IMR-90 (cell line): ENCODE data around the gene RPAP2. TPM values are rescaled to one million over a fixed set of nuclear protein-coding genes. Genes with fewer than 3 reads are reported as not detected.

Source experiments
- ATAC-seq: fragments of 200-7000 bp; cut with Tn5 transposase; 2 replicates; pipeline ENCODE4 v1.9.1; 2020; ENCODE audit warnings: low read depth, mild to moderate bottlenecking, moderate library complexity
- BruUV-seq: library from RNA; stranded (reverse); fragments of 400-500 nt; replicated peaks from 2 replicates; lab custom pipeline; 2021; lab: Mats Ljungman, UMichigan
- CTCF ChIA-PET: fragments of 300-600 bp; formaldehyde crosslinking; extraction: SDS; loops from one replicate; lab custom pipeline; 2021; ENCODE audit warnings: antibody characterized with exemption; lab: Yijun Ruan, JAX
- POLR2A ChIA-PET: fragments of 300-600 bp; sonication (Branson Sonifier 250); formaldehyde crosslinking; loops from one replicate; lab custom pipeline; 2022; ENCODE audit warnings: antibody characterized with exemption; ENCODE audit not compliant: unreplicated experiment; lab: Charles Lee
- DNase-seq: peaks from one replicate; pipeline ENCODE4 v3.0.0; 2013
- H2AFZ ChIP-seq: replicated peaks from 2 replicates; pipeline ENCODE3; 2013; ENCODE audit warnings: low read length, mild to moderate bottlenecking; ENCODE audit not compliant: poor library complexity
- H2AK5ac ChIP-seq: 2 replicates; pipeline ENCODE4 v1.6.1; 2013; ENCODE audit warnings: low read depth, low read length, inconsistent platforms
- H2AK9ac ChIP-seq: replicated peaks from 2 replicates; pipeline ENCODE3; 2013; ENCODE audit warnings: mild to moderate bottlenecking, low read depth, low read length, moderate library complexity; ENCODE audit not compliant: poor library complexity
- H2BK120ac ChIP-seq: 2 replicates; pipeline ENCODE4 v1.6.1; 2013; ENCODE audit warnings: low read depth, low read length, inconsistent platforms
- H2BK15ac ChIP-seq: 3 replicates; pipeline ENCODE4 v1.6.1; 2013; ENCODE audit warnings: low read depth, low read length, inconsistent platforms
- H2BK20ac ChIP-seq: 2 replicates; pipeline ENCODE4 v1.6.1; 2013; ENCODE audit warnings: low read depth, mild to moderate bottlenecking, inconsistent platforms, low read length, moderate library complexity
- H2BK5ac ChIP-seq: 2 replicates; pipeline ENCODE4 v1.6.1; 2013; ENCODE audit warnings: mild to moderate bottlenecking, low read depth, low read length, inconsistent platforms; ENCODE audit not compliant: poor library complexity, severe bottlenecking
- H3K14ac ChIP-seq: replicated peaks from 2 replicates; pipeline ENCODE4 v1.6.1; 2013; ENCODE audit warnings: low read depth, low read length, inconsistent platforms
- H3K18ac ChIP-seq: 2 replicates; pipeline ENCODE4 v1.6.1; 2013; ENCODE audit warnings: low read depth, low read length, control low read depth
- H3K23ac ChIP-seq: 2 replicates; pipeline ENCODE4 v1.6.1; 2013; ENCODE audit warnings: low read depth, low read length, inconsistent platforms
- H3K27ac ChIP-seq: 2 replicates; pipeline ENCODE4 v1.5.1; 2013; ENCODE audit warnings: mild to moderate bottlenecking, control low read depth, low read length; ENCODE audit not compliant: insufficient read depth
- H3K27me3 ChIP-seq: 2 replicates; pipeline ENCODE4 v1.6.1; 2013; ENCODE audit warnings: low read length; ENCODE audit not compliant: control insufficient read depth, insufficient read depth
- H3K36me3 ChIP-seq: 2 replicates; pipeline ENCODE4 v1.6.1; 2013; ENCODE audit warnings: low read length, mixed read lengths; ENCODE audit not compliant: control insufficient read depth, insufficient read depth
- H3K4ac ChIP-seq: 2 replicates; pipeline ENCODE4 v1.6.1; 2013; ENCODE audit warnings: low read depth, low read length, inconsistent platforms
- H3K4me1 ChIP-seq: 2 replicates; pipeline ENCODE4 v1.6.1; 2013; ENCODE audit warnings: low read length, mixed read lengths; ENCODE audit not compliant: control insufficient read depth, insufficient read depth
- H3K4me2 ChIP-seq: 2 replicates; pipeline ENCODE4 v1.6.1; 2013; ENCODE audit warnings: low read depth, mild to moderate bottlenecking, control low read depth, low read length, moderate library complexity
- H3K4me3 ChIP-seq: 2 replicates; pipeline ENCODE4 v1.5.1; 2013; ENCODE audit warnings: low read depth, mild to moderate bottlenecking, control low read depth, low read length, moderate library complexity; ENCODE audit not compliant: insufficient read depth
- H3K56ac ChIP-seq: 2 replicates; pipeline ENCODE4 v1.6.1; 2013; ENCODE audit warnings: low read length, inconsistent platforms; ENCODE audit not compliant: insufficient read depth; ENCODE audit errors: extremely low read depth
- H3K79me1 ChIP-seq, 2 experiments: 2 replicates each; pipeline ENCODE4 v1.6.1; 2013; ENCODE audit warnings: low read length in 2 of 2, inconsistent platforms in 1 of 2, low read depth in 1 of 2
- H3K9ac ChIP-seq: 2 replicates; pipeline ENCODE4 v1.6.1; 2013; ENCODE audit warnings: low read depth, low read length, control low read depth
- H3K9me1 ChIP-seq: 2 replicates; pipeline ENCODE4 v1.6.1; 2013; ENCODE audit warnings: low read length, inconsistent platforms; ENCODE audit not compliant: insufficient read depth
- H3K9me3 ChIP-seq: 2 replicates; pipeline ENCODE4 v1.6.1; 2013; ENCODE audit warnings: low read length; ENCODE audit not compliant: control insufficient read depth, insufficient read depth
- H4K20me1 ChIP-seq: 2 replicates; pipeline ENCODE4 v1.6.1; 2013; ENCODE audit warnings: low read length, inconsistent platforms; ENCODE audit not compliant: insufficient read depth
- H4K5ac ChIP-seq: 2 replicates; pipeline ENCODE4 v1.6.1; 2013; ENCODE audit warnings: mild to moderate bottlenecking, low read depth, low read length, control low read depth
- H4K8ac ChIP-seq, 2 experiments: 2 replicates each; pipeline ENCODE4 v1.6.1; 2013; ENCODE audit warnings: low read depth in 2 of 2, low read length in 2 of 2, control low read depth in 1 of 2, inconsistent platforms in 1 of 2
- H4K91ac ChIP-seq: 2 replicates; pipeline ENCODE4 v1.6.1; 2013; ENCODE audit warnings: low read depth, low read length, inconsistent platforms; ENCODE audit not compliant: insufficient read depth
- BHLHE40 ChIP-seq: fragments of 150-350 bp; IDR thresholded peaks from 2 replicates; pipeline ENCODE4 v1.6.1; 2016; ENCODE audit warnings: mild to moderate bottlenecking, low read depth, low read length
- WGBS, 2 experiments: methylation state at CpG; one replicate each; pipeline versions ENCODE4 v1.1.5 to v1.1.7; 2013; ENCODE audit warnings: missing lambda C conversion rate in 2 of 2; ENCODE audit not compliant: insufficient read length in 1 of 2; ENCODE audit errors: extremely low coverage in 2 of 2; 5-methylcytosine and 5-hydroxymethylcytosine counted together
- dilution Hi-C: fragments of 300-500 bp; cut with HindIII; formaldehyde crosslinking; loops from one replicate; pipeline ENCODE4 v1.14.3; 2018; ENCODE audit warnings: low sequenced_read_pairs; ENCODE audit not compliant: unreplicated experiment
- in situ Hi-C: fragments of 300-500 bp; cut with MboI; formaldehyde crosslinking; loops from 3 replicates; pipeline ENCODE4 v1.14.3; 2019; ENCODE audit warnings: low sequenced_read_pairs, inconsistent platforms, mixed read lengths
- intact Hi-C: fragments of 100-400 bp; cut with micrococcal nuclease; formaldehyde crosslinking; loops from 2 replicates; pipeline ENCODE4 v1.10.0; 2022
- polyA plus RNA-seq, 3 experiments: library from polyadenylated mRNA; depleted of rRNA; stranded (reverse); fragments of >200 nt; gene quantifications; 2 replicates each; pipeline ENCODE4 v1.2.3, GENCODE V29; 2012; ENCODE audit warnings: low replicate concordance in 1 of 3
- total RNA-seq: library from RNA; depleted of rRNA; stranded (reverse); fragments of >200 nt; gene quantifications from 2 replicates; pipeline ENCODE4 v1.2.3, GENCODE V29; 2012

Gene RPAP2
- total and polyA plus RNA-seq, 2 of the 4 experiments (the other 2 are of a cell fraction): 7.1 to 13.6 TPM

DNA sequence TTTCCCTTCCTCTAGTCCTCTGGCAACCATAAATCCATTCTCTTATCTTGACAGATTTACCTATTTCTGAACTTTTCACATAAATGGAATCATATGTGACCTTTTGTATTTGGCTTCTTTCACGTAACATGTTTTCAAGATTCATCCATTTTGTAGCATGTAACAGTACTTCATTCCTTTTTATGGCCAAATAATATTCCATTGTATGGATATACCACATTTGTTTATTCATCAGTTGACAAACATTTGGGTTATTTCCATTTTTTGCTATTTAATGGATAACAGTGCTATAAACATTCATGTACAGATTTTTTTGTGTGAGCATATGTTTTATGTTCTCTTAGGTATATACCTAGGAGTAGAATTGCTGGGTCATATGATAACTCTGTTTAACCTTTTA is 54.0 kb downstream of the RPAP2 start:
- BruUV-seq: no TSS peak
- no peak overlapping the region for H3K4me3 ChIP-seq
- H3K18ac ChIP-seq: no peak overlapping the region
- in situ Hi-C loops: no loop called here
- no peaks in the 10 kb centered on the region for H3K27me3 ChIP-seq
- no peak overlapping the region for H4K5ac ChIP-seq
- no peak for TF ChIP-seq BHLHE40
- no peak overlapping the region for H3K23ac ChIP-seq
- dilution Hi-C loops: no loop called here
- H3K9me3 ChIP-seq: 0 out of 2 replicates have a peak, but pooled peaks cover 2% of the 10 kb centered on the region
- no peak overlapping the region for H2AK5ac ChIP-seq
- no peak overlapping the region for H3K4me2 ChIP-seq
- H3K14ac ChIP-seq: no peak overlapping the region
- POLR2A ChIA-PET: no interaction called here
- H3K79me1 ChIP-seq: no peaks in the 10 kb centered on the region
- H4K20me1 ChIP-seq: no peaks in the 10 kb centered on the region
- no peak overlapping the region for H2BK20ac ChIP-seq
- H2BK5ac ChIP-seq: no peak overlapping the region
- intact Hi-C loops: no loop called here
- H3K27ac ChIP-seq: no peak overlapping the region
- no CpG with 5 or more reads among the region's 1 CpG for WGBS, 2 experiments
- no peaks in the 10 kb centered on the region; the same call in none of the 2 replicates for H3K9me1 ChIP-seq
- H3K36me3 ChIP-seq: peaks cover 8% of the 10 kb centered on the region
- no peak overlapping the region for H2BK120ac ChIP-seq
- H3K4ac ChIP-seq: no peak overlapping the region
- H3K56ac ChIP-seq: no peak overlapping the region
- no peak overlapping the region for H4K91ac ChIP-seq
- no peak overlapping the region for H3K9ac ChIP-seq
- no peak overlapping the region for H2AFZ ChIP-seq
- CTCF ChIA-PET: no interaction called here
- no peak for DNase-seq
- H3K4me1 ChIP-seq: no peaks in the 10 kb centered on the region
- no peak overlapping the region for H2BK15ac ChIP-seq
- no peak overlapping the region for H4K8ac ChIP-seq
- no peak overlapping the region for H2AK9ac ChIP-seq
- ATAC-seq: no peak
